Osteoblast (primary cell): Measurements from ENCODE around the gene PLXNA3. TPM values are rescaled to one million over a fixed set of nuclear protein-coding genes. Genes with fewer than 3 reads are reported as not detected.

Experiments
- DNase-seq: peaks from one replicate; pipeline ENCODE4 v3.0.0; 2011; ENCODE audit warnings: low spot score, mixed read lengths; ENCODE audit not compliant: insufficient read length; ENCODE audit errors: missing footprints
- H2AFZ ChIP-seq: 2 replicates; pipeline ENCODE4 v1.6.0; 2011; ENCODE audit warnings: mild to moderate bottlenecking, low read length
- H3K27ac ChIP-seq: 2 replicates; pipeline ENCODE4 v1.5.1; 2011; ENCODE audit warnings: mild to moderate bottlenecking, low read depth, low read length, moderate library complexity
- H3K27me3 ChIP-seq: 2 replicates; pipeline ENCODE4 v1.6.0; 2012; ENCODE audit warnings: mild to moderate bottlenecking, control low read depth, inconsistent platforms, low read length, moderate library complexity; ENCODE audit not compliant: insufficient read depth
- H3K36me3 ChIP-seq: 2 replicates; pipeline ENCODE4 v1.5.1; 2011; ENCODE audit warnings: mild to moderate bottlenecking, low read length, control low read depth, moderate library complexity; ENCODE audit not compliant: insufficient read depth
- H3K4me1 ChIP-seq: 2 replicates; pipeline ENCODE4 v1.5.1; 2011; ENCODE audit warnings: mild to moderate bottlenecking, low read length, control low read depth, moderate library complexity; ENCODE audit not compliant: insufficient read depth
- H3K4me2 ChIP-seq: 2 replicates; pipeline ENCODE4 v1.6.0; 2011; ENCODE audit warnings: mild to moderate bottlenecking, low read length; ENCODE audit not compliant: insufficient read depth
- H3K4me3 ChIP-seq: fragments of 200-600 bp; sonication (generic); 3 replicates; pipeline ENCODE4 v1.5.1; 2012; ENCODE audit warnings: mild to moderate bottlenecking, low read length, inconsistent platforms; ENCODE audit not compliant: insufficient read depth
- H3K79me2 ChIP-seq: 2 replicates; pipeline ENCODE4 v1.6.0; 2012; ENCODE audit warnings: mild to moderate bottlenecking, low read length, control low read depth, inconsistent platforms; ENCODE audit not compliant: insufficient read depth
- H3K9me3 ChIP-seq: 2 replicates; pipeline ENCODE4 v1.5.1; 2011; ENCODE audit warnings: low read depth, low read length, control low read depth
- H4K20me1 ChIP-seq: 2 replicates; pipeline ENCODE4 v1.6.0; 2012; ENCODE audit warnings: mild to moderate bottlenecking, low read length, control low read depth; ENCODE audit not compliant: insufficient read depth
- total RNA-seq: library from RNA; depleted of rRNA; stranded (reverse); fragments of >200 nt; gene quantifications from 2 replicates; pipeline ENCODE4 v1.2.3, GENCODE V29; 2012
- TF ChIP-seq, protein P1 (sequence below): IDR thresholded peaks from 2 replicates; pipeline ENCODE4 v1.5.1; 2011; ENCODE audit warnings: mild to moderate bottlenecking, low read depth, low read length, moderate library complexity; ENCODE audit errors: extremely low read depth

Gene PLXNA3
- total RNA-seq, 1 donor = 18.8 TPM

DNA sequence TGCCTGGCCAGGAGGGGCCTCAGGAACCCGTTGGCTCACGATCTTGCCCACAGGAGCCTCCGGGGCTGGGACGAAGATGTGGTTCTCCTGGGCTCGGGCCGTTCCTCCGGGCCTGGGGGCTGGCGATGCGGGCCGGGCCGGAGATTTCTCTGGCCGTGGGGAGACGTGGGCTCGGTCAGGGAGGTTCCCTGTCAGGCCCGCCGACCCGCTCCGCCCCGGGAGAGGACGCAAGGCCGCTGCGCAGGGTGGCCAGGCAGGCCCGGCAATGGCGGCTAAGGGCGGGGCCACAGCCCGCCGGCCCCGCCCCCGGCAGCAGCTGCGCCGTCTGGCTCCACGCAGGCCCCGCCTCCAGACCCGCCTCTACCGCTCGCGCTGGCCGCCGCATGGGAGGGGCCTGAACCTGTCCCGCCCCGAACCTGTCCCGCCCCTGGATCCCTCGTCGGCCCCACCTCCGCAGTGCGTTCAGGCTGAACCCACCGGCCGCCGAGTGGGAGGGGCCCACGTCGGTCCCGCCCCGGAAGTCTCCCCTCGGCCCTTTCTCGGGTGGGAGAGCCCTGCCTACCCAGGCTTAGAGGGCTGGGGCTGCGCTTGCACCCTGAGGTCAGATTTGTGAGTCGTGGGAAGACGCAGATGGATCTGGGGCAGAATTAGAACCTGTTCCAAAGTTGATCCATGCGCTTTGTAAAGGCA lies 58.0 kb downstream of the PLXNA3 start, which contains the start of gene FAM3A:
FAM3A (minus strand) TSS at position 267 of the 690 bp plus-strand sequence. CDS start 460 bp downstream, outside the sequence.
- Histone ChIP-seq H3K27me3 (no peaks in the 10 kb centered on the region), H3K36me3 (no peaks in the 10 kb centered on the region), H3K27ac (peak within 1 kb of the TSS; percentile 79), H3K4me3 (peak within 1 kb of the TSS; percentile 76), H4K20me1 (no peaks in the 10 kb centered on the region), H2AFZ (peak within 1 kb of the TSS; percentile 76), H3K79me2 (peaks cover 10% of the 10 kb centered on the region), H3K9me3 (no peaks in the 10 kb centered on the region), H3K4me1 (peaks cover 5% of the 10 kb centered on the region), H3K4me2 (peak within 1 kb of the TSS; percentile 93)
- peak; percentile 96 for DNase-seq
- TF ChIP-seq, protein P1, sequence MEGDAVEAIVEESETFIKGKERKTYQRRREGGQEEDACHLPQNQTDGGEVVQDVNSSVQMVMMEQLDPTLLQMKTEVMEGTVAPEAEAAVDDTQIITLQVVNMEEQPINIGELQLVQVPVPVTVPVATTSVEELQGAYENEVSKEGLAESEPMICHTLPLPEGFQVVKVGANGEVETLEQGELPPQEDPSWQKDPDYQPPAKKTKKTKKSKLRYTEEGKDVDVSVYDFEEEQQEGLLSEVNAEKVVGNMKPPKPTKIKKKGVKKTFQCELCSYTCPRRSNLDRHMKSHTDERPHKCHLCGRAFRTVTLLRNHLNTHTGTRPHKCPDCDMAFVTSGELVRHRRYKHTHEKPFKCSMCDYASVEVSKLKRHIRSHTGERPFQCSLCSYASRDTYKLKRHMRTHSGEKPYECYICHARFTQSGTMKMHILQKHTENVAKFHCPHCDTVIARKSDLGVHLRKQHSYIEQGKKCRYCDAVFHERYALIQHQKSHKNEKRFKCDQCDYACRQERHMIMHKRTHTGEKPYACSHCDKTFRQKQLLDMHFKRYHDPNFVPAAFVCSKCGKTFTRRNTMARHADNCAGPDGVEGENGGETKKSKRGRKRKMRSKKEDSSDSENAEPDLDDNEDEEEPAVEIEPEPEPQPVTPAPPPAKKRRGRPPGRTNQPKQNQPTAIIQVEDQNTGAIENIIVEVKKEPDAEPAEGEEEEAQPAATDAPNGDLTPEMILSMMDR = no peak

- H3K4me1 ChIP-seq = peaks cover 5% of the 10 kb centered on the region
- H3K4me3 ChIP-seq = peak overlapping the region; percentile 76
- peak overlapping the region; percentile 76 for H2AFZ ChIP-seq
- no peaks in the 10 kb centered on the region for H3K27me3 ChIP-seq
- no peaks in the 10 kb centered on the region for H3K9me3 ChIP-seq
- H3K36me3 ChIP-seq = no peaks in the 10 kb centered on the region
- peak overlapping the region; percentile 93 for H3K4me2 ChIP-seq
- peak overlapping the region; percentile 79 for H3K27ac ChIP-seq
- TF ChIP-seq, protein P1 = no peak
- H3K79me2 ChIP-seq = peaks cover 10% of the 10 kb centered on the region
- DNase-seq = peak; percentile 58
- H4K20me1 ChIP-seq = no peaks in the 10 kb centered on the region
Measured at GRCh38 chrX:154516656-154517100, 58.6 kb downstream of the PLXNA3 start.

- H2AFZ ChIP-seq = peak overlapping the region; percentile 29
- H4K20me1 ChIP-seq = no peaks in the 10 kb centered on the region
- H3K27ac ChIP-seq = no peak overlapping the region
- peak overlapping the region; percentile 93 for H3K4me2 ChIP-seq
- peak; percentile 13 for DNase-seq
- H3K4me3 ChIP-seq = peak overlapping the region; percentile 76
- TF ChIP-seq, protein P1 = no peak
- peaks cover 5% of the 10 kb centered on the region for H3K4me1 ChIP-seq
- H3K9me3 ChIP-seq = no peaks in the 10 kb centered on the region
- H3K36me3 ChIP-seq = no peaks in the 10 kb centered on the region
- H3K27me3 ChIP-seq = no peaks in the 10 kb centered on the region
- H3K79me2 ChIP-seq = peaks cover 10% of the 10 kb centered on the region
Measured at GRCh38 chrX:154517101-154517781, 59.2 kb downstream of the PLXNA3 start.

GRCh38 chrX:154519389-154519788 lies 61.3 kb downstream of the PLXNA3 start:
- no peaks in the 10 kb centered on the region for H3K36me3 ChIP-seq

More at GRCh38 chrX:154519389-154519788, 61.3 kb downstream of the PLXNA3 start:
- TF ChIP-seq, protein P1 = no peak
- no peak overlapping the region for H2AFZ ChIP-seq
- no peaks in the 10 kb centered on the region for H3K27me3 ChIP-seq
- H3K9me3 ChIP-seq = no peaks in the 10 kb centered on the region
- DNase-seq = no peak
- H3K4me3 ChIP-seq = no peak overlapping the region
- H3K4me1 ChIP-seq = peaks cover 5% of the 10 kb centered on the region
- H3K27ac ChIP-seq = no peak overlapping the region
- peaks cover 9% of the 10 kb centered on the region for H3K79me2 ChIP-seq
- no peaks in the 10 kb centered on the region for H4K20me1 ChIP-seq
- no peak overlapping the region for H3K4me2 ChIP-seq
